IMR-90 (cell line): ENCODE data around the gene ZDHHC11B. TPM values are rescaled to one million over a fixed set of nuclear protein-coding genes. Genes with fewer than 3 reads are reported as not detected.
"Not testable (repeated sequence)": the region's sequence is repeated elsewhere in the genome, so short reads cannot be mapped to it uniquely, and the experiment has no call there.

Experiments
- ATAC-seq: fragments of 200-7000 bp; cut with Tn5 transposase; 2 replicates; pipeline ENCODE4 v1.9.1; 2020; ENCODE audit warnings: low read depth, mild to moderate bottlenecking, moderate library complexity
- BruUV-seq: library from RNA; stranded (reverse); fragments of 400-500 nt; replicated peaks from 2 replicates; lab custom pipeline; 2021; lab: Mats Ljungman, UMichigan
- CTCF ChIA-PET: fragments of 300-600 bp; formaldehyde crosslinking; extraction: SDS; loops from one replicate; lab custom pipeline; 2021; ENCODE audit warnings: antibody characterized with exemption; lab: Yijun Ruan, JAX
- POLR2A ChIA-PET: fragments of 300-600 bp; sonication (Branson Sonifier 250); formaldehyde crosslinking; loops from one replicate; lab custom pipeline; 2022; ENCODE audit warnings: antibody characterized with exemption; ENCODE audit not compliant: unreplicated experiment; lab: Charles Lee
- DNase-seq: peaks from one replicate; pipeline ENCODE4 v3.0.0; 2013
- H2AFZ ChIP-seq: replicated peaks from 2 replicates; pipeline ENCODE3; 2013; ENCODE audit warnings: low read length, mild to moderate bottlenecking; ENCODE audit not compliant: poor library complexity
- H2AK5ac ChIP-seq: 2 replicates; pipeline ENCODE4 v1.6.1; 2013; ENCODE audit warnings: low read depth, low read length, inconsistent platforms
- H2AK9ac ChIP-seq: replicated peaks from 2 replicates; pipeline ENCODE3; 2013; ENCODE audit warnings: mild to moderate bottlenecking, low read depth, low read length, moderate library complexity; ENCODE audit not compliant: poor library complexity
- H2BK120ac ChIP-seq: 2 replicates; pipeline ENCODE4 v1.6.1; 2013; ENCODE audit warnings: low read depth, low read length, inconsistent platforms
- H2BK15ac ChIP-seq: 3 replicates; pipeline ENCODE4 v1.6.1; 2013; ENCODE audit warnings: low read depth, low read length, inconsistent platforms
- H2BK20ac ChIP-seq: 2 replicates; pipeline ENCODE4 v1.6.1; 2013; ENCODE audit warnings: low read depth, mild to moderate bottlenecking, inconsistent platforms, low read length, moderate library complexity
- H2BK5ac ChIP-seq: 2 replicates; pipeline ENCODE4 v1.6.1; 2013; ENCODE audit warnings: mild to moderate bottlenecking, low read depth, low read length, inconsistent platforms; ENCODE audit not compliant: poor library complexity, severe bottlenecking
- H3K14ac ChIP-seq: replicated peaks from 2 replicates; pipeline ENCODE4 v1.6.1; 2013; ENCODE audit warnings: low read depth, low read length, inconsistent platforms
- H3K18ac ChIP-seq: 2 replicates; pipeline ENCODE4 v1.6.1; 2013; ENCODE audit warnings: low read depth, low read length, control low read depth
- H3K23ac ChIP-seq: 2 replicates; pipeline ENCODE4 v1.6.1; 2013; ENCODE audit warnings: low read depth, low read length, inconsistent platforms
- H3K27ac ChIP-seq: 2 replicates; pipeline ENCODE4 v1.5.1; 2013; ENCODE audit warnings: mild to moderate bottlenecking, control low read depth, low read length; ENCODE audit not compliant: insufficient read depth
- H3K27me3 ChIP-seq: 2 replicates; pipeline ENCODE4 v1.6.1; 2013; ENCODE audit warnings: low read length; ENCODE audit not compliant: control insufficient read depth, insufficient read depth
- H3K36me3 ChIP-seq: 2 replicates; pipeline ENCODE4 v1.6.1; 2013; ENCODE audit warnings: low read length, mixed read lengths; ENCODE audit not compliant: control insufficient read depth, insufficient read depth
- H3K4ac ChIP-seq: 2 replicates; pipeline ENCODE4 v1.6.1; 2013; ENCODE audit warnings: low read depth, low read length, inconsistent platforms
- H3K4me1 ChIP-seq: 2 replicates; pipeline ENCODE4 v1.6.1; 2013; ENCODE audit warnings: low read length, mixed read lengths; ENCODE audit not compliant: control insufficient read depth, insufficient read depth
- H3K4me2 ChIP-seq: 2 replicates; pipeline ENCODE4 v1.6.1; 2013; ENCODE audit warnings: low read depth, mild to moderate bottlenecking, control low read depth, low read length, moderate library complexity
- H3K4me3 ChIP-seq: 2 replicates; pipeline ENCODE4 v1.5.1; 2013; ENCODE audit warnings: low read depth, mild to moderate bottlenecking, control low read depth, low read length, moderate library complexity; ENCODE audit not compliant: insufficient read depth
- H3K56ac ChIP-seq: 2 replicates; pipeline ENCODE4 v1.6.1; 2013; ENCODE audit warnings: low read length, inconsistent platforms; ENCODE audit not compliant: insufficient read depth; ENCODE audit errors: extremely low read depth
- H3K79me1 ChIP-seq, 2 experiments: 2 replicates each; pipeline ENCODE4 v1.6.1; 2013; ENCODE audit warnings: low read length in 2 of 2, inconsistent platforms in 1 of 2, low read depth in 1 of 2
- H3K9ac ChIP-seq: 2 replicates; pipeline ENCODE4 v1.6.1; 2013; ENCODE audit warnings: low read depth, low read length, control low read depth
- H3K9me1 ChIP-seq: 2 replicates; pipeline ENCODE4 v1.6.1; 2013; ENCODE audit warnings: low read length, inconsistent platforms; ENCODE audit not compliant: insufficient read depth
- H3K9me3 ChIP-seq: 2 replicates; pipeline ENCODE4 v1.6.1; 2013; ENCODE audit warnings: low read length; ENCODE audit not compliant: control insufficient read depth, insufficient read depth
- H4K20me1 ChIP-seq: 2 replicates; pipeline ENCODE4 v1.6.1; 2013; ENCODE audit warnings: low read length, inconsistent platforms; ENCODE audit not compliant: insufficient read depth
- H4K5ac ChIP-seq: 2 replicates; pipeline ENCODE4 v1.6.1; 2013; ENCODE audit warnings: mild to moderate bottlenecking, low read depth, low read length, control low read depth
- H4K8ac ChIP-seq, 2 experiments: 2 replicates each; pipeline ENCODE4 v1.6.1; 2013; ENCODE audit warnings: low read depth in 2 of 2, low read length in 2 of 2, control low read depth in 1 of 2, inconsistent platforms in 1 of 2
- H4K91ac ChIP-seq: 2 replicates; pipeline ENCODE4 v1.6.1; 2013; ENCODE audit warnings: low read depth, low read length, inconsistent platforms; ENCODE audit not compliant: insufficient read depth
- WGBS, 2 experiments: methylation state at CpG; one replicate each; pipeline versions ENCODE4 v1.1.5 to v1.1.7; 2013; ENCODE audit warnings: missing lambda C conversion rate in 2 of 2; ENCODE audit not compliant: insufficient read length in 1 of 2; ENCODE audit errors: extremely low coverage in 2 of 2; 5-methylcytosine and 5-hydroxymethylcytosine counted together
- dilution Hi-C: fragments of 300-500 bp; cut with HindIII; formaldehyde crosslinking; loops from one replicate; pipeline ENCODE4 v1.14.3; 2018; ENCODE audit warnings: low sequenced_read_pairs; ENCODE audit not compliant: unreplicated experiment
- in situ Hi-C: fragments of 300-500 bp; cut with MboI; formaldehyde crosslinking; loops from 3 replicates; pipeline ENCODE4 v1.14.3; 2019; ENCODE audit warnings: low sequenced_read_pairs, inconsistent platforms, mixed read lengths
- intact Hi-C: fragments of 100-400 bp; cut with micrococcal nuclease; formaldehyde crosslinking; loops from 2 replicates; pipeline ENCODE4 v1.10.0; 2022
- polyA plus RNA-seq, 3 experiments: library from polyadenylated mRNA; depleted of rRNA; stranded (reverse); fragments of >200 nt; gene quantifications; 2 replicates each; pipeline ENCODE4 v1.2.3, GENCODE V29; 2012; ENCODE audit warnings: low replicate concordance in 1 of 3
- total RNA-seq: library from RNA; depleted of rRNA; stranded (reverse); fragments of >200 nt; gene quantifications from 2 replicates; pipeline ENCODE4 v1.2.3, GENCODE V29; 2012

Gene ZDHHC11B
- total and polyA plus RNA-seq, 2 of the 4 experiments (the other 2 are of a cell fraction) = 0.12 TPM; not detected in 1

DNA sequence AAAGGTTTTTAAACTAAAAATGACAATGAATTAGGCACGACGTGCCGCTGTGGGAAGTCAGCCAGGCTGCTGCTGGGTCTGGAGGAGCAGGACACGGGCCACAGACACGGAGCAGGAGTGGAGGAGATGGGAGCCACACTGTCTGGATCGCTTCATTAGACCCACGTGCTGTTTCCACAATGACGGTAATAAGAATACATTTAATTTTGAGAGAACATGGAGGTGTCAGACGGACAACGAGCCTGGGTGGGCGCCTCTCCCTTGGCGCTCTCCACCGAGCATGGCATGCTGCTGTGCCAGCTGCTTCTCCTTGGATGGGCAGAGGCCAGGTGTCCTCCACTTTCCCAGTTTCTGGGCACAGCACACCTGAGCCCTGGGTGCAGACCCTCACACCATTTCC lies 103.7 kb downstream of the ZDHHC11B start:
- H4K5ac ChIP-seq, H3K56ac ChIP-seq, H3K14ac ChIP-seq, H2BK20ac ChIP-seq, H3K4me1 ChIP-seq, H3K4me3 ChIP-seq, H3K9me1 ChIP-seq, H3K18ac ChIP-seq, H3K27me3 ChIP-seq, H2AK9ac ChIP-seq, H4K8ac ChIP-seq, H4K91ac ChIP-seq, H3K79me1 ChIP-seq, H3K9me3 ChIP-seq, H3K4ac ChIP-seq, H3K27ac ChIP-seq, POLR2A ChIA-PET, H3K9ac ChIP-seq, DNase-seq, H4K20me1 ChIP-seq, H3K4me2 ChIP-seq, BruUV-seq, H2AFZ ChIP-seq, H2BK5ac ChIP-seq, H3K36me3 ChIP-seq, H3K23ac ChIP-seq, CTCF ChIA-PET, H2AK5ac ChIP-seq, ATAC-seq, H2BK15ac ChIP-seq, dilution Hi-C loops, H2BK120ac ChIP-seq, intact Hi-C loops: not testable (repeated sequence)
- 26% methylated on average over 6 of the region's 13 CpGs; no CpG with 5 or more reads in 1 of the 2 experiments for WGBS, 2 experiments
- in situ Hi-C loops = loop anchor here (10.0 kb wide), 1 partner anchor 94 kb away; no protein-coding TSS in a partner anchor

DNA sequence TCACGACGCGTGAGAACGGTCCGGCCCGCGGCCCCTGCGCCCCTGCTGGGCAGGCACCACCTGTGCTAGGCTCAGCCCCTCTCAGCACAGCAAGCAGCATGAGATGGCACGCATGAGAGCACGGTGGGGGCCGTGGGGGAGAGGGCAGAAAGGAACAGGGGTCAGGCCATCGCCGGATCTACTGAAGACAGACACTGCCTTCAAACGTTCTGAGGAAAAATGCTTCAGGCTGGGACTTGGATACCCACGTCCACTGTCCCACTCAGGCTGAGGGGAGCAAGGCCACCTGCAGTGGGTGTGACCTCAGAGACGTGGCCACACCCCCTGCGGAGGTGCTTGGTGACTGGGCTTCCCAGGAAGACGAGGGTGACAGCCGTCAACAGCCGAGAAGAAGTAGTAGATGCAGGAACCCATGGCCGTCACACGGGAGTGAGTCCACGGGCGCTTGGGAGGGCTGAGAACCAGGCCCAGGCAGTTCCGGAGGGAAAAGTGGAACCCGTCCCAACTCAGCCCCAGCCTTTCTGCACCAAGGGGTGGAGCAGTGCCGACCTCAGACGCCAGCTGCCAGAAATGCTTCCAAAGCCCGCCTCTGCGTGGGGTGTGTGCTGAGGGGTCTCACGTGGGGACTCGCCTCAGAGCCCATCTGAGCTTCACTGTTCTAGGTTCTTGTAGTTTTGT lies 104.3 kb downstream of the ZDHHC11B start:
- dilution Hi-C loops, DNase-seq, H2AFZ ChIP-seq, CTCF ChIA-PET, H4K5ac ChIP-seq, H3K27me3 ChIP-seq, BruUV-seq, H2AK9ac ChIP-seq, H4K20me1 ChIP-seq, H2BK15ac ChIP-seq, H3K4me3 ChIP-seq, H3K4me2 ChIP-seq, H3K9me1 ChIP-seq, H3K18ac ChIP-seq, H3K14ac ChIP-seq, H3K4me1 ChIP-seq, ATAC-seq, H3K27ac ChIP-seq, POLR2A ChIA-PET, H3K9ac ChIP-seq, H3K79me1 ChIP-seq, H2BK5ac ChIP-seq, H2BK120ac ChIP-seq, intact Hi-C loops, H3K56ac ChIP-seq, H3K4ac ChIP-seq, H3K23ac ChIP-seq, H2BK20ac ChIP-seq, H3K36me3 ChIP-seq, H4K8ac ChIP-seq, H3K9me3 ChIP-seq, H2AK5ac ChIP-seq, H4K91ac ChIP-seq: not testable (repeated sequence)
- in situ Hi-C loops = loop anchor here (10.0 kb wide), 1 partner anchor 95 kb away; no protein-coding TSS in a partner anchor
- WGBS, 2 experiments = no CpG with 5 or more reads among the region's 32 CpGs
